ENCODE data around the gene RAP1GAP. TPM values are rescaled to one million over a fixed set of nuclear protein-coding genes. Genes with fewer than 3 reads are reported as not detected.
A peak's percentile ranks its signal among the peaks of the same experiment; 100 is the strongest.

The RAP1GAP gene
- total and polyA plus RNA-seq, 2 of the 13 experiments (the other 11 are each of a cell fraction or from before 2014, with no cell fraction given) = 11.9 to 37.5 TPM

GRCh38 chr1:21670059-21670881 is 1.1 kb upstream of the RAP1GAP start (continued):
- TF ChIP-seq IKZF4 (CRISPR knock-in tag; IDR thresholded peaks at IDR 0.05; ENCODE audit: borderline replicate concordance, low read depth, not compliant biosample characterization) = no peak
- 0 out of 2 replicates have a peak, but pooled peaks have one; percentile 7 for TF ChIP-seq ZKSCAN5 (CRISPR knock-in tag; IDR thresholded peaks at IDR 0.05)
- 0 out of 2 replicates have a peak, but pooled peaks have one; percentile 4 for TF ChIP-seq MTF2 (CRISPR knock-in tag; IDR thresholded peaks at IDR 0.05; ENCODE audit: borderline replicate concordance)
- no peak for TF ChIP-seq CBX1 (IDR thresholded peaks at IDR 0.05; ENCODE audit: low read depth)
- peak; percentile 78 for TF ChIP-seq ZNF572 (CRISPR knock-in tag; IDR thresholded peaks at IDR 0.05)
- TF ChIP-seq ZNF879 (CRISPR knock-in tag; IDR thresholded peaks at IDR 0.05) = no peak
- peak; percentile 52; the same call in 1 of the 2 replicates for TF ChIP-seq ZNF678 (CRISPR knock-in tag; IDR thresholded peaks at IDR 0.05)
- TF ChIP-seq MTERF4 (CRISPR knock-in tag; IDR thresholded peaks at IDR 0.05) = 0 out of 2 replicates have a peak, but pooled peaks have one; percentile 63
- TF ChIP-seq IKZF1 (IDR thresholded peaks at IDR 0.05) = no peak
- no peak for TF ChIP-seq ZMYM3 (CRISPR knock-in tag; IDR thresholded peaks at IDR 0.05)
- TF ChIP-seq AKAP8 (CRISPR knock-in tag; IDR thresholded peaks at IDR 0.05) = 0 out of 2 replicates have a peak, but pooled peaks have one; percentile 14
- TF ChIP-seq NKX3-1 (CRISPR knock-in tag; IDR thresholded peaks at IDR 0.05) = no peak
- no peak for TF ChIP-seq ZNF562 (CRISPR knock-in tag; IDR thresholded peaks at IDR 0.05; ENCODE audit: borderline replicate concordance)
- TF ChIP-seq KDM2A (CRISPR knock-in tag; IDR thresholded peaks at IDR 0.05; ENCODE audit: borderline replicate concordance, low read depth) = no peak
- peak; percentile 36; the same call in 1 of the 2 replicates for TF ChIP-seq THAP9 (CRISPR knock-in tag; IDR thresholded peaks at IDR 0.05; ENCODE audit: borderline replicate concordance)
- no peak for TF ChIP-seq ISX (CRISPR knock-in tag; conservative IDR thresholded peaks at IDR 0.05)
- TF ChIP-seq REST (IDR thresholded peaks at IDR 0.05; ENCODE audit: borderline replicate concordance in 1 of 2, low read depth in 1 of 2, low read length in 2 of 2) = no peak
- TF ChIP-seq ZBTB3 (CRISPR knock-in tag; IDR thresholded peaks at IDR 0.05; ENCODE audit: borderline replicate concordance, low read depth) = no peak

All from HepG2 (cell line).